ENCODE results near the gene LBHD2.

DNA sequence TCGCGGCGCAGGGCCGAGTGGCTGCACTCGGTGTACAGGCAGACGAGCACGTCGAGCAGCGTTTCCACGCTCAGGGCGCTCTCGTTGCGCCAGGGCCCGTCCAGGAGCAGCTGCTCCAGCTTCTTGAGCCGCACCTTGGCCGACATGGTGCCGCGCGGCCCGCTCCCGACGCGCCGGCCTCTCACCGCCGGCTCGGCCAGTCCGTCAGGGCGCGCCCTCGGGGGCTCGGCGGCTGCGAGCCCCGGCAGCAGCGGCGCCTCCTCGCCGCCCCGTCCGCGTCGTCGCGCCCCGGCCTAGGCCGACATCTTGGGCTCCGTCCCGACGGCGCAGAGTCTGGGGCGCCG lies 27.0 kb upstream of the LBHD2 start:
- TF ChIP-seq RFX5 (IDR thresholded peaks at IDR 0.05; ENCODE audit: low read length): no peak
- TF ChIP-seq, protein P1, sequence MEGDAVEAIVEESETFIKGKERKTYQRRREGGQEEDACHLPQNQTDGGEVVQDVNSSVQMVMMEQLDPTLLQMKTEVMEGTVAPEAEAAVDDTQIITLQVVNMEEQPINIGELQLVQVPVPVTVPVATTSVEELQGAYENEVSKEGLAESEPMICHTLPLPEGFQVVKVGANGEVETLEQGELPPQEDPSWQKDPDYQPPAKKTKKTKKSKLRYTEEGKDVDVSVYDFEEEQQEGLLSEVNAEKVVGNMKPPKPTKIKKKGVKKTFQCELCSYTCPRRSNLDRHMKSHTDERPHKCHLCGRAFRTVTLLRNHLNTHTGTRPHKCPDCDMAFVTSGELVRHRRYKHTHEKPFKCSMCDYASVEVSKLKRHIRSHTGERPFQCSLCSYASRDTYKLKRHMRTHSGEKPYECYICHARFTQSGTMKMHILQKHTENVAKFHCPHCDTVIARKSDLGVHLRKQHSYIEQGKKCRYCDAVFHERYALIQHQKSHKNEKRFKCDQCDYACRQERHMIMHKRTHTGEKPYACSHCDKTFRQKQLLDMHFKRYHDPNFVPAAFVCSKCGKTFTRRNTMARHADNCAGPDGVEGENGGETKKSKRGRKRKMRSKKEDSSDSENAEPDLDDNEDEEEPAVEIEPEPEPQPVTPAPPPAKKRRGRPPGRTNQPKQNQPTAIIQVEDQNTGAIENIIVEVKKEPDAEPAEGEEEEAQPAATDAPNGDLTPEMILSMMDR (IDR thresholded peaks at IDR 0.05): no peak
- TF ChIP-seq, protein P2, sequence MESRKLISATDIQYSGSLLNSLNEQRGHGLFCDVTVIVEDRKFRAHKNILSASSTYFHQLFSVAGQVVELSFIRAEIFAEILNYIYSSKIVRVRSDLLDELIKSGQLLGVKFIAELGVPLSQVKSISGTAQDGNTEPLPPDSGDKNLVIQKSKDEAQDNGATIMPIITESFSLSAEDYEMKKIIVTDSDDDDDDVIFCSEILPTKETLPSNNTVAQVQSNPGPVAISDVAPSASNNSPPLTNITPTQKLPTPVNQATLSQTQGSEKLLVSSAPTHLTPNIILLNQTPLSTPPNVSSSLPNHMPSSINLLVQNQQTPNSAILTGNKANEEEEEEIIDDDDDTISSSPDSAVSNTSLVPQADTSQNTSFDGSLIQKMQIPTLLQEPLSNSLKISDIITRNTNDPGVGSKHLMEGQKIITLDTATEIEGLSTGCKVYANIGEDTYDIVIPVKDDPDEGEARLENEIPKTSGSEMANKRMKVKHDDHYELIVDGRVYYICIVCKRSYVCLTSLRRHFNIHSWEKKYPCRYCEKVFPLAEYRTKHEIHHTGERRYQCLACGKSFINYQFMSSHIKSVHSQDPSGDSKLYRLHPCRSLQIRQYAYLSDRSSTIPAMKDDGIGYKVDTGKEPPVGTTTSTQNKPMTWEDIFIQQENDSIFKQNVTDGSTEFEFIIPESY (IDR thresholded peaks at IDR 0.05; ENCODE audit: borderline replicate concordance, low read depth): no peak
- TF ChIP-seq, protein P3, sequence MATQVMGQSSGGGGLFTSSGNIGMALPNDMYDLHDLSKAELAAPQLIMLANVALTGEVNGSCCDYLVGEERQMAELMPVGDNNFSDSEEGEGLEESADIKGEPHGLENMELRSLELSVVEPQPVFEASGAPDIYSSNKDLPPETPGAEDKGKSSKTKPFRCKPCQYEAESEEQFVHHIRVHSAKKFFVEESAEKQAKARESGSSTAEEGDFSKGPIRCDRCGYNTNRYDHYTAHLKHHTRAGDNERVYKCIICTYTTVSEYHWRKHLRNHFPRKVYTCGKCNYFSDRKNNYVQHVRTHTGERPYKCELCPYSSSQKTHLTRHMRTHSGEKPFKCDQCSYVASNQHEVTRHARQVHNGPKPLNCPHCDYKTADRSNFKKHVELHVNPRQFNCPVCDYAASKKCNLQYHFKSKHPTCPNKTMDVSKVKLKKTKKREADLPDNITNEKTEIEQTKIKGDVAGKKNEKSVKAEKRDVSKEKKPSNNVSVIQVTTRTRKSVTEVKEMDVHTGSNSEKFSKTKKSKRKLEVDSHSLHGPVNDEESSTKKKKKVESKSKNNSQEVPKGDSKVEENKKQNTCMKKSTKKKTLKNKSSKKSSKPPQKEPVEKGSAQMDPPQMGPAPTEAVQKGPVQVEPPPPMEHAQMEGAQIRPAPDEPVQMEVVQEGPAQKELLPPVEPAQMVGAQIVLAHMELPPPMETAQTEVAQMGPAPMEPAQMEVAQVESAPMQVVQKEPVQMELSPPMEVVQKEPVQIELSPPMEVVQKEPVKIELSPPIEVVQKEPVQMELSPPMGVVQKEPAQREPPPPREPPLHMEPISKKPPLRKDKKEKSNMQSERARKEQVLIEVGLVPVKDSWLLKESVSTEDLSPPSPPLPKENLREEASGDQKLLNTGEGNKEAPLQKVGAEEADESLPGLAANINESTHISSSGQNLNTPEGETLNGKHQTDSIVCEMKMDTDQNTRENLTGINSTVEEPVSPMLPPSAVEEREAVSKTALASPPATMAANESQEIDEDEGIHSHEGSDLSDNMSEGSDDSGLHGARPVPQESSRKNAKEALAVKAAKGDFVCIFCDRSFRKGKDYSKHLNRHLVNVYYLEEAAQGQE (IDR thresholded peaks at IDR 0.05; ENCODE audit: low read depth, low read length): no peak
- TF ChIP-seq, protein P4, sequence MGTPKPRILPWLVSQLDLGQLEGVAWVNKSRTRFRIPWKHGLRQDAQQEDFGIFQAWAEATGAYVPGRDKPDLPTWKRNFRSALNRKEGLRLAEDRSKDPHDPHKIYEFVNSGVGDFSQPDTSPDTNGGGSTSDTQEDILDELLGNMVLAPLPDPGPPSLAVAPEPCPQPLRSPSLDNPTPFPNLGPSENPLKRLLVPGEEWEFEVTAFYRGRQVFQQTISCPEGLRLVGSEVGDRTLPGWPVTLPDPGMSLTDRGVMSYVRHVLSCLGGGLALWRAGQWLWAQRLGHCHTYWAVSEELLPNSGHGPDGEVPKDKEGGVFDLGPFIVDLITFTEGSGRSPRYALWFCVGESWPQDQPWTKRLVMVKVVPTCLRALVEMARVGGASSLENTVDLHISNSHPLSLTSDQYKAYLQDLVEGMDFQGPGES (IDR thresholded peaks at IDR 0.05; ENCODE audit: low read depth, low read length): no peak
- TF ChIP-seq NRF1 (IDR thresholded peaks at IDR 0.05; ENCODE audit: low read depth, low read length): no peak
- no peak for TF ChIP-seq CHD2 (IDR thresholded peaks at IDR 0.05; ENCODE audit: low read length, partially characterized antibody)
- no peak for TF ChIP-seq TAF1 (IDR thresholded peaks at IDR 0.05; ENCODE audit: borderline replicate concordance, low read depth, low read length)
- TF ChIP-seq, protein P5, sequence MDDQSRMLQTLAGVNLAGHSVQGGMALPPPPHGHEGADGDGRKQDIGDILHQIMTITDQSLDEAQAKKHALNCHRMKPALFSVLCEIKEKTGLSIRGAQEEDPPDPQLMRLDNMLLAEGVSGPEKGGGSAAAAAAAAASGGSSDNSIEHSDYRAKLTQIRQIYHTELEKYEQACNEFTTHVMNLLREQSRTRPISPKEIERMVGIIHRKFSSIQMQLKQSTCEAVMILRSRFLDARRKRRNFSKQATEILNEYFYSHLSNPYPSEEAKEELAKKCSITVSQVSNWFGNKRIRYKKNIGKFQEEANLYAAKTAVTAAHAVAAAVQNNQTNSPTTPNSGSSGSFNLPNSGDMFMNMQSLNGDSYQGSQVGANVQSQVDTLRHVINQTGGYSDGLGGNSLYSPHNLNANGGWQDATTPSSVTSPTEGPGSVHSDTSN (IDR thresholded peaks at IDR 0.05): no peak
- TF ChIP-seq POLR2AphosphoS5 (IDR thresholded peaks at IDR 0.05; ENCODE audit: low read depth, low read length): no peak
- TF ChIP-seq FOXJ3 (CRISPR knock-in tag; IDR thresholded peaks at IDR 0.05): no peak
